Activated CD4-positive, alpha-beta memory T cell treated with anti-CD3 and anti-CD28 coated beads for 36 hours (primary cell): Measurements from ENCODE around the gene RPN1. TPM values are rescaled to one million over a fixed set of nuclear protein-coding genes. Genes with fewer than 3 reads are reported as not detected.
A peak's percentile ranks its signal among the peaks of the same experiment; 100 is the strongest.

ENCODE experiments used
- CTCF ChIA-PET: fragments of 350-600 bp; sonication (Branson Sonifier 250); formaldehyde crosslinking; loops from one replicate; lab custom pipeline; 2021; ENCODE audit warnings: antibody characterized with exemption, inconsistent platforms; lab: Charles Lee
- POLR2A ChIA-PET: fragments of 350-600 bp; sonication (Branson Sonifier 250); formaldehyde crosslinking; loops from one replicate; lab custom pipeline; 2021; ENCODE audit warnings: antibody characterized with exemption; lab: Charles Lee
- DNase-seq: peaks from one replicate; pipeline ENCODE4 v3.0.0-alpha.2; 2020
- H3K27ac Mint-ChIP-seq: one replicate; pipeline ENCODE4 v1.8.0; 2021; ENCODE audit warnings: mixed read lengths
- H3K27me3 Mint-ChIP-seq: one replicate; pipeline ENCODE4 v1.8.0; 2021; ENCODE audit warnings: mixed read lengths
- H3K36me3 Mint-ChIP-seq: one replicate; pipeline ENCODE4 v1.8.0; 2021; ENCODE audit warnings: mixed read lengths
- H3K4me1 Mint-ChIP-seq: one replicate; pipeline ENCODE4 v1.8.0; 2021; ENCODE audit warnings: low read depth, mixed read lengths
- H3K4me3 Mint-ChIP-seq: one replicate; pipeline ENCODE4 v1.8.0; 2021; ENCODE audit warnings: mild to moderate bottlenecking, mixed read lengths
- H3K9me3 Mint-ChIP-seq: one replicate; pipeline ENCODE4 v1.8.0; 2021; ENCODE audit warnings: mixed read lengths
- intact Hi-C: fragments of 100-400 bp; cut with micrococcal nuclease; formaldehyde crosslinking; loops from one replicate; pipeline ENCODE4 v1.15.1; 2023
- total RNA-seq, 2 experiments: library from RNA; stranded (reverse); gene quantifications; one replicate each; pipeline ENCODE4 v1.2.3, GENCODE V29; 2021

The RPN1 gene
- total RNA-seq, 2 experiments from 2014 or later = 166 to 168 TPM

- ChIA-PET POLR2A (no interaction called here), CTCF (interaction anchor here (0.9 kb wide), 1 partner anchor 8 kb away, joined by 5 read pairs; no protein-coding TSS in a partner anchor)
- intact Hi-C loops = no loop called here
- Mint-ChIP-seq H3K27ac (no peak overlapping the region), H3K27me3 (peaks cover 11% of the 10 kb centered on the region), H3K9me3 (peaks cover 2% of the 10 kb centered on the region), H3K36me3 (no peaks in the 10 kb centered on the region), H3K4me1 (peaks cover 18% of the 10 kb centered on the region), H3K4me3 (no peak overlapping the region)
- no peak for DNase-seq
These were observed 74.3 kb downstream of the RPN1 start for GRCh38 chr3:128576290-128576689.

GRCh38 chr3:128575777-128576176 is 74.8 kb downstream of the RPN1 start:
- ChIA-PET POLR2A (no interaction called here), CTCF (interaction anchor here (0.9 to 1.0 kb wide), 2 partner anchors 8 to 42 kb away, joined by 3 to 5 read pairs; no protein-coding TSS in a partner anchor)
- no peak for DNase-seq
- H3K4me1 Mint-ChIP-seq = peaks cover 18% of the 10 kb centered on the region
- H3K36me3 Mint-ChIP-seq = no peaks in the 10 kb centered on the region
- no peak overlapping the region for H3K27ac Mint-ChIP-seq
- no peak overlapping the region for H3K4me3 Mint-ChIP-seq
- intact Hi-C loops = no loop called here
- H3K27me3 Mint-ChIP-seq = peaks cover 13% of the 10 kb centered on the region
- peaks cover 2% of the 10 kb centered on the region for H3K9me3 Mint-ChIP-seq

- no peaks in the 10 kb centered on the region for H3K36me3 Mint-ChIP-seq
- ChIA-PET POLR2A (interaction anchor here (1.0 kb wide), 1 partner anchor 107 kb away, joined by 5 read pairs; no protein-coding TSS in a partner anchor), CTCF (interaction anchor here (0.7 to 2.3 kb wide), 5 partner anchors 11 to 287 kb away, joined by 3 to 11 read pairs (median 6); no protein-coding TSS in a partner anchor)
- H3K4me1 Mint-ChIP-seq = peaks cover 18% of the 10 kb centered on the region
- intact Hi-C loops = loop anchor here (5.0 kb wide), 1 partner anchor 34 kb away; no protein-coding TSS in a partner anchor
- H3K27ac Mint-ChIP-seq = no peak overlapping the region
- no peak overlapping the region for H3K4me3 Mint-ChIP-seq
- DNase-seq = no peak
- H3K9me3 Mint-ChIP-seq = no peaks in the 10 kb centered on the region
- H3K27me3 Mint-ChIP-seq = peaks cover 13% of the 10 kb centered on the region
These were observed 76.9 kb downstream of the RPN1 start for GRCh38 chr3:128573707-128574162.

GRCh38 chr3:128573160-128573559 is 77.5 kb downstream of the RPN1 start:
- H3K9me3 Mint-ChIP-seq = no peaks in the 10 kb centered on the region
- intact Hi-C loops = loop anchor here (5.0 kb wide), 1 partner anchor 34 kb away; no protein-coding TSS in a partner anchor
- ChIA-PET CTCF (interaction anchor here (0.7 to 2.3 kb wide), 11 partner anchors 9 to 299 kb away, joined by 3 to 11 read pairs (median 4); no protein-coding TSS in a partner anchor), POLR2A (interaction anchor here (0.6 to 1.0 kb wide), 6 partner anchors 108 to 705 kb away, joined by 3 to 6 read pairs (median 4); partner anchors contain the start of gene HMCES)
- H3K27ac Mint-ChIP-seq = no peak overlapping the region
- H3K27me3 Mint-ChIP-seq = peaks cover 11% of the 10 kb centered on the region
- H3K4me1 Mint-ChIP-seq = peaks cover 18% of the 10 kb centered on the region
- H3K4me3 Mint-ChIP-seq = no peak overlapping the region
- no peaks in the 10 kb centered on the region for H3K36me3 Mint-ChIP-seq
- DNase-seq = peak; percentile 36

GRCh38 chr3:128572644-128573105 is 77.9 kb downstream of the RPN1 start:
- Mint-ChIP-seq H3K27me3 (peaks cover 11% of the 10 kb centered on the region), H3K4me1 (peaks cover 18% of the 10 kb centered on the region), H3K4me3 (no peak overlapping the region), H3K9me3 (no peaks in the 10 kb centered on the region), H3K36me3 (no peaks in the 10 kb centered on the region), H3K27ac (peak overlapping the region; percentile 45)
- DNase-seq = peak; percentile 68
- POLR2A ChIA-PET = interaction anchor here (0.6 to 0.9 kb wide), 5 partner anchors 125 to 706 kb away, joined by 3 to 6 read pairs (median 3); partner anchors contain the start of gene HMCES
- intact Hi-C loops = loop anchor here (5.0 kb wide), 1 partner anchor 35 kb away; no protein-coding TSS in a partner anchor
- CTCF ChIA-PET = interaction anchor here (0.9 to 2.3 kb wide), 9 partner anchors 9 to 299 kb away, joined by 3 to 11 read pairs (median 4); no protein-coding TSS in a partner anchor

GRCh38 chr3:128572013-128572412 is 78.6 kb downstream of the RPN1 start:
- H3K4me3 Mint-ChIP-seq = no peak overlapping the region
- peaks cover 18% of the 10 kb centered on the region for H3K4me1 Mint-ChIP-seq
- ChIA-PET POLR2A (no interaction called here), CTCF (interaction anchor here (1.1 to 2.3 kb wide), 5 partner anchors 22 to 46 kb away, joined by 3 to 7 read pairs (median 4); no protein-coding TSS in a partner anchor)
- H3K27me3 Mint-ChIP-seq = peaks cover 11% of the 10 kb centered on the region
- intact Hi-C loops = loop anchor here (5.0 kb wide), 1 partner anchor 35 kb away; no protein-coding TSS in a partner anchor
- no peaks in the 10 kb centered on the region for H3K9me3 Mint-ChIP-seq
- no peaks in the 10 kb centered on the region for H3K36me3 Mint-ChIP-seq
- no peak overlapping the region for H3K27ac Mint-ChIP-seq
- no peak for DNase-seq

Other genes starting within 250 kb of the RPN1 start
- gene DNAJB8, start 183.9 kb downstream of the RPN1 start, total RNA-seq = not detected
- not detected for gene GATA2, start 157.6 kb downstream of the RPN1 start, total RNA-seq
- 100 to 1,000 TPM; 264 to 272 TPM for gene RAB7A, start 75.4 kb upstream of the RPN1 start, total RNA-seq
- 10 to 100 TPM; 45.3 to 45.5 TPM for gene ACAD9, start 228.8 kb upstream of the RPN1 start, total RNA-seq